ENCODE results near the gene RFX7.
A peak's percentile ranks its signal among the peaks of the same experiment; 100 is the strongest.
"Not testable (repeated sequence)": the region's sequence is repeated elsewhere in the genome, so short reads cannot be mapped to it uniquely, and the experiment has no call there.

RFX7 gene

DNA sequence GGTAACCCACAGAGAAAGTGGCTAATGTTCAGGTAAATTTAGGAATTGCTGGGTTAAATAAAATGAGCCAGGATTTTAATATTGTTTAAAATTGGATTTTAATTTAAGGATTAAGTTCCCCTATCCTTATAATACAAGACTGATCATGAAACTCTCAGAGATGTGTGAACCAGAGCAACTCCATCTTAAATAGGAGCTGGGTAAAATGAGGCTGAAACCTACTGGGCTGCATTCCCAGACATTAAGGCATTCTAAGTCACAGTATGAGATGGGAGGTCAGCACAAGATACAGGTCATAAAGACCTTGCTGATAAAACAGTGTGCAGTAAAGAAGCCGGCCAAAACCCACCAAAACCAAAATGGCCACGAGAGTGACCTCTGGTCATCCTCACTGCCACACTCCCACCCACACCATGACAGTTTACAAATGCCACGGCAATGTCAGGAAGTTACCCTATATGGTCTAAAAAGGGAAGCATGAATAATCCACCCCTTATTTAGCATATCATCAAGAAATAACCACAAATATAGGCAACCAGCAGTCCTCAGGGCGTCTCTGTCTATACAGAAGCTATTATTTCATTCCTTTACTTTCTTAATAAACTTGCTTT, 40.3 kb downstream of the RFX7 start:
- DNase-seq: not testable (repeated sequence)

DNA sequence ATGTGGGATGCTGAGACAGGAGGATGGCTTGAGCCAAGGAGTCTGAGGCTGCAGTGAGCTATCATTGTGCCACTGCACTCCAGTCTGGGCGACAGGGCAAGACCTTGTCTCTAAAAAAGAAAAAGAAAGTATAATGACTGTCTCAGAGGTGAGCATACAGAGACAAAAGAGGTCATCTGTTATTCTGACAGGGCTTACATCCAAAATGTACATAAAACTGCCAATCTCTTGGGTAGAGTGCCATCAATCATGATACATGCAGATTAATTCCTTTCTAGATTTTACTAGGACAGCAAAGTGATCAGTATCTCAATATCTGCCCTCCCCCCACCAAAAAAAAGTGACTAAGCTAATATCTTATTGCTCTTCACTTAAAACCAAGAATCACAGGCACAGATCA, 41.0 kb downstream of the RFX7 start:
- no peak for DNase-seq

DNA sequence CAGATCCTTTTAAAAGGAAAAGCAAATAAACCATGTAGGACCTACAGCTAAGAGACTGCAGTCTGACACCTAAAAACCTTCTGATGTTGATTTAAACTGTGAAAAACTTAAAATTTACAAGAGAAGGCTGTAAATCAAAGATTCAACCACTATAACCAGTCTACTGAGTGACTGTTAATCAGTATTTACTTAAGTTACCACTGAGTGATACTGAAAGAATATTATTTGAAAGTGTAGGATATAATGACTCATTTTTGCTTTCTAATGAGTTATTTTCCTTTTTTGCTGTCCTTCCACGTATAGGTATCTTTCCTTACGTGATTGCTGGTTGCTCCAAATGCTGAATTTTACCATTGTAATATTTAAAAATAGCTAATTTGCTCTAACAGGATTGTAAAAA, 44.6 kb downstream of the RFX7 start:
- no peak for DNase-seq

- DNase-seq: no peak
Observed at GRCh38 chr15:56194035-56194434, 49.6 kb downstream of the RFX7 start.

- DNase-seq: no peak
Observed at GRCh38 chr15:56192659-56193442, 50.8 kb downstream of the RFX7 start.

GRCh38 chr15:56187665-56188064, 56.0 kb downstream of the RFX7 start:
- no peak for DNase-seq

DNA sequence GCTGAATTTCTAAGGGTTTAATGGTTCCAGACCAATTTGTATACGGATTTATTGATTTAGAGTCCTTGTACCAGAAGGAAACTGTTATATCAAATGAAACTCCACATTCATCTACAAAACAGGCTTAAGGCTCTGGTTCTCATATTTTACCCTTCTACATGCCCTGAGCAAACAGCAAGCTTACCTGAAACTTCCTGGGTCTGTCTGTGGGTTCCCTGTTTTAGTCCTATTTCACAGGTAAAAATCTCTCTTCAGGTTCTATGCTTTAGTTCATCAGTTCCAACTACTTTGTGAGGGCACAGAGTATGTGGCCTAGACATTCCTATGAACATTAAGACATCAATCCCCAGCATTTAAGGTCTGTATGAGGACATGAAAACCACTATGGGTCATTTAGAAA, 57.7 kb downstream of the RFX7 start:
- no peak for DNase-seq

DNA sequence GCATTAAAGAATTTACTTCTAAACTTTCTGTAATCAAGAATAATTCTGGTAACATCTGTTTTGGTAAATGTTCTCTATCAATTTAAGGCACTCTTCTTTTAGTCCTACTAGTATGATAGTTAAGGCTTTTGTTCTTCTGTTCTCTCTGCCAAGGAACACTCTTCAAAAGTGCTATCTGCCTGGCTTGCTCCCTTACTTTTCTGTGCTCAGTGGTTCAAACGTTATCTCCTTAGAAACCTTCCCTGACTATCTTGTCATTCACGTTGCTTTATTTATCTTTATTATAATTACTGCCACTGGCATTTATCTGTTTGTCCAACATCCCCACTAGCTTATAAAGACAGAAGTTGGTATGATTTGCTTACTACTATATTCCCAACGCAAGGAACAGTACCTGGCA, 59.2 kb downstream of the RFX7 start:
- no peak for DNase-seq

DNA sequence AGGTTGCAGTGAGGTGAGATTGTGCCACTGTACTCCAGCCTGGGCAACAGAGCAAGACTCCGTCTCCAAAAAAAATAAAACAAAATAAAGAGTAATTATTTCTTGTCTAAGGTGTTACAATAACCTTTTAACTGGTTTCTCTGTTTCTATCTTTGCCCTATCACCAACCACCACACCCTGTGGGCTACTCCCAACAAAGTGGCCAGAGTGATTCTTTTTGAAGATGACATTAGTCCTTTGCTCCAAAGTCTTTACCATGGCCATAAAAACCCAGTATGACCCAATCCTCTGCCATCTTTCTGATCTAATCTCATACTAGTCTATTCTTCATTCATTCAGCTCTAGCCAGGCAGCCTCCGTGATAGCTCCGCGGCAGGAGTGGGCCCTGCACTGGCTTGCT, 62.8 kb downstream of the RFX7 start:
- DNase-seq: no peak

GRCh38 chr15:56176996-56177395, 66.7 kb downstream of the RFX7 start:
- no peak for DNase-seq

DNA sequence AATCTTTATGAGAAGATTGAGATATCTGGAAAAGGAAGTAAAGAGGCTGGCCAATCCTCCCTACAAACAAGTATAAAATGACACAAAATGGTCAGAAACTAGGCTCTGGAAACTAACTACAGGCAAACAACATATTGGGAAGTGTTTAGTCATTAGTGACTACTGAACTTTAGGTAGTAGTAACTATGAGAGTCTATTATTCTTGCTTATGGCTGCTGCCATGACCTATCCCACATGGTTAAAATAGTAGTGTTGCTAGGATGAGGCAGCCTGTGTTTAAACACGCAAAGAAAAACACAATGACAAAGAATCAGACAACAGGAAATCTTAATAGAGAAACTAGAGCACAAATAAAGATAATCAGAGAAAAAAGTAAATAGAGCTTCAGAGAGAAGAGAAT, 67.9 kb downstream of the RFX7 start:
- no peak for DNase-seq

GRCh38 chr15:56174649-56175048, 69.0 kb downstream of the RFX7 start:
- no peak for DNase-seq

- peak; percentile 2 for DNase-seq
Observed at GRCh38 chr15:56168394-56168793, 75.3 kb downstream of the RFX7 start.

GRCh38 chr15:56165234-56165633, 78.4 kb downstream of the RFX7 start:
- no peak for DNase-seq

GRCh38 chr15:56160966-56161365, 82.7 kb downstream of the RFX7 start:
- DNase-seq: no peak

- no peak for DNase-seq
Observed at GRCh38 chr15:56156877-56157276, 86.8 kb downstream of the RFX7 start.

GRCh38 chr15:56155278-56155677, 88.4 kb downstream of the RFX7 start:
- DNase-seq: not testable (repeated sequence)

GRCh38 chr15:56154768-56155167, 88.9 kb downstream of the RFX7 start:
- DNase-seq: not testable (repeated sequence)

- no peak for DNase-seq
Observed at GRCh38 chr15:56150204-56150603, 93.5 kb downstream of the RFX7 start.

DNA sequence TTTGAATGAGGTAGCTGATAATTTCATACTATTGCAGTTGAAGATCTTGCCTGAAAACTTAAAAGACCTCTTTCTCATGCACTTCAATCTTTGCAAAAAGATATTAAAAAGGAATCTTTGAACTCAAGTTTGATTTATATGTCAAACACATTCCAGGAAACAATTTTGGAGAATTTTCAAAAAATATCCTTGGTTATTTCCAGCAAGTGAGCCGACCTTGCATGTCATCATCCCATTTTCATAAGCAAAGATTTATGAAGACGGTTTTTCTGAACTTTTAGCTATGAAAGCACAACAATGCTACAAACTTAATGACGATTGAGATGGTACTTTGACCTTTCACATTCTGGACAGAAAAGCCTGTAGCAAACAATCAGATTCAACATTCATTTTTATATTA, 95.6 kb downstream of the RFX7 start:
- DNase-seq: no peak

DNA sequence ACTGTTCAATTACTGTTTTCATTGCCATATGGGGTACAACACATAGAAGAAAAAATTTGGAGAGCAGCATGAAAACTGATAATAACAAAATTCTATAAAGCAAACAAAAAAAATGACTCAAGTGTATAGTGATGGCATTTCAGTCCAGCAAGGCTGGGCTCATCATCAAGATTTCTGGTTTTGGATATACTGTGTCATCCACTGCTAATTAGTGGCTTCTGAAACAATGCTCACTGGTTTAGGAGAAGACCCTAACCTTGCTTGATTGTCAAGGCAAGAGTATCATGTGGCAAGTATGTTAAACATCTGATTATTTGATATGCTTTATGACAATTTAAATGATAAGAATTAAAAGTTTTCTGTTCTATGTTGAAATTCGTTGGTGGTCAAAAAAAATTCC, 96.9 kb downstream of the RFX7 start:
- no peak for DNase-seq

GRCh38 chr15:56128081-56128480, 115.6 kb downstream of the RFX7 start:
- DNase-seq: no peak

GRCh38 chr15:56126409-56126808, 117.3 kb downstream of the RFX7 start:
- no peak for DNase-seq

DNA sequence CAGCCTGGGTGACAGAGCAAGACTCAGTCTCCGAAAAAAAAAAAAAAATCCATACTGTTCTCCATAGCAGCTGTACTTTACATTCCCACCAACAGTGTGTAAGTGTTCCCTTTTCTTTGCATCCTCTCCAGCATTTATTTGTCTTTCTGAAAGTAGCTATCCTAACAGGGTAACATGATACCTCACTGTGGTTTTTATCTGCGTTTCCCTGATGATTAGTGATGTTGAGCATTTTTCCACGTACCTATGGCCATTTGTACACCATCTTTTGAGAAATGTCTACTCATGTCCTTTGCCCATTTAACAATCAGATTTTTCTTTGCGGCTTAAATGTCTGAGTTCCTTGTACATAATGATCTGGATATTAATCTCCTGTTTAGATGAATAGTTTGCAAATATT, 119.3 kb downstream of the RFX7 start:
- DNase-seq: no peak

- no peak for DNase-seq
Observed at GRCh38 chr15:56105855-56106254, 137.8 kb downstream of the RFX7 start.

All from CD4-positive, alpha-beta T cell treated with Interleukin-4 for 4 hours (primary cell).